ENCODE measurements around the gene FAM151B.

FAM151B gene

GRCh38 chr5:80591352-80591751, 103.5 kb downstream of the FAM151B start:
- no peak for DNase-seq

GRCh38 chr5:80592105-80592504, 104.2 kb downstream of the FAM151B start:
- no peak for DNase-seq
